ENCODE data around the gene LDLRAP1.

DNA sequence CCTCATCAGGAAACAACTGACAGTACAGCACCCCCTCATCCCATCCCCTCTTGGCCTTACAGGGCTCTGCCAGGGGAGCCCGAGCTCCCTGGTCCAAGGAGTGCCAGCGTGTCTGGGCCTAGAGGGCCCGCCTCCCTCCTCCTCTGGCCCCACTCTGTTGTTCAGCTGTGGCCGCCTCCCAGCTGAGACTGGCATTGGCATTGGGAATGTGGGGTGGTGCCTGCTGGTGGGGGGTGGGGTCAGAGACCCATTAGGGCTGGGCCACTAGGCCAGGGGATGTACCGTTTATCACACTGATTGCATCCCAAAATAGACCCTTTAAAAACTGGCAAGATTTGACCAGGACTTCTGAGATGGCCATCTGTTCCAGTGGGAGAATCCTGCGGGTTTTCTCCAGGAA is 1.4 kb downstream of the LDLRAP1 start:
- TF ChIP-seq MAFK (IDR thresholded peaks at IDR 0.05; ENCODE audit: low read length) (no peak), ZNF121 (CRISPR knock-in tag; conservative IDR thresholded peaks at IDR 0.05) (no peak), HIVEP1 (CRISPR knock-in tag; IDR thresholded peaks at IDR 0.05) (no peak), TBL1XR1 (IDR thresholded peaks at IDR 0.05; ENCODE audit: low read length in 2 of 2) (no peak), PCBP2 (IDR thresholded peaks at IDR 0.05; ENCODE audit: low read depth, low read length, poor library complexity, severe bottlenecking) (no peak), USF2 (CRISPR knock-in tag; IDR thresholded peaks at IDR 0.05) (no peak)
- TF ChIP-seq, protein P1, sequence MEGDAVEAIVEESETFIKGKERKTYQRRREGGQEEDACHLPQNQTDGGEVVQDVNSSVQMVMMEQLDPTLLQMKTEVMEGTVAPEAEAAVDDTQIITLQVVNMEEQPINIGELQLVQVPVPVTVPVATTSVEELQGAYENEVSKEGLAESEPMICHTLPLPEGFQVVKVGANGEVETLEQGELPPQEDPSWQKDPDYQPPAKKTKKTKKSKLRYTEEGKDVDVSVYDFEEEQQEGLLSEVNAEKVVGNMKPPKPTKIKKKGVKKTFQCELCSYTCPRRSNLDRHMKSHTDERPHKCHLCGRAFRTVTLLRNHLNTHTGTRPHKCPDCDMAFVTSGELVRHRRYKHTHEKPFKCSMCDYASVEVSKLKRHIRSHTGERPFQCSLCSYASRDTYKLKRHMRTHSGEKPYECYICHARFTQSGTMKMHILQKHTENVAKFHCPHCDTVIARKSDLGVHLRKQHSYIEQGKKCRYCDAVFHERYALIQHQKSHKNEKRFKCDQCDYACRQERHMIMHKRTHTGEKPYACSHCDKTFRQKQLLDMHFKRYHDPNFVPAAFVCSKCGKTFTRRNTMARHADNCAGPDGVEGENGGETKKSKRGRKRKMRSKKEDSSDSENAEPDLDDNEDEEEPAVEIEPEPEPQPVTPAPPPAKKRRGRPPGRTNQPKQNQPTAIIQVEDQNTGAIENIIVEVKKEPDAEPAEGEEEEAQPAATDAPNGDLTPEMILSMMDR (IDR thresholded peaks at IDR 0.05 in 2 of 3, conservative IDR thresholded peaks at IDR 0.05 in 1 of 3; ENCODE audit: insufficient read depth in 2 of 3, low read depth in 1 of 3, low read length in 3 of 3), result no peak

Data from K562 (cell line).